ENCODE measurements around the gene KRTAP9-4.
"Not testable (repeated sequence)": the region's sequence is repeated elsewhere in the genome, so short reads cannot be mapped to it uniquely, and the experiment has no call there.

The KRTAP9-4 gene, protein sequence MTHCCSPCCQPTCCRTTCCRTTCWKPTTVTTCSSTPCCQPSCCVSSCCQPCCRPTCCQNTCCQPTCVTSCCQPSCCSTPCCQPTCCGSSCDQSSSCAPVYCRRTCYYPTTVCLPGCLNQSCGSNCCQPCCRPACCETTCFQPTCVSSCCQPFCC

DNA sequence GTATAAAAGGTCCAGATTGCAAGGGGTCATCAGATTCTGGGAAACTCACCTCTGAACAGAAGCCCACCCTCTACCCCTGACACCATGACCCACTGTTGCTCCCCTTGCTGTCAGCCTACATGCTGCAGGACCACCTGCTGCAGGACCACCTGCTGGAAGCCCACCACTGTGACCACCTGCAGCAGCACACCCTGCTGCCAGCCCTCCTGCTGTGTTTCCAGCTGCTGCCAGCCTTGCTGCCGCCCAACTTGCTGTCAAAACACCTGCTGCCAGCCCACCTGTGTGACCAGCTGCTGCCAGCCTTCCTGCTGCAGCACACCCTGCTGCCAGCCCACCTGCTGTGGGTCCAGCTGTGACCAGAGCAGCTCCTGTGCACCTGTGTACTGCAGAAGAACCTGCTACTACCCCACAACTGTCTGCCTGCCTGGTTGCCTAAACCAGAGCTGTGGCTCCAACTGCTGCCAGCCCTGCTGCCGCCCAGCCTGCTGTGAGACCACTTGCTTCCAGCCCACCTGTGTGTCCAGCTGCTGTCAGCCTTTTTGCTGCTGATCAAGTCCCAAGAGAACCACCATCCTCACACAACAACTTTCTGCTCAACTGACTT lies at the start of gene KRTAP9-4:
Gene KRTAP9-4 (plus strand): TSS at position 51 of the 604 bp plus-strand sequence. CDS start 34 bp downstream, at position 85.
- DNase-seq, result not testable (repeated sequence)

DNA sequence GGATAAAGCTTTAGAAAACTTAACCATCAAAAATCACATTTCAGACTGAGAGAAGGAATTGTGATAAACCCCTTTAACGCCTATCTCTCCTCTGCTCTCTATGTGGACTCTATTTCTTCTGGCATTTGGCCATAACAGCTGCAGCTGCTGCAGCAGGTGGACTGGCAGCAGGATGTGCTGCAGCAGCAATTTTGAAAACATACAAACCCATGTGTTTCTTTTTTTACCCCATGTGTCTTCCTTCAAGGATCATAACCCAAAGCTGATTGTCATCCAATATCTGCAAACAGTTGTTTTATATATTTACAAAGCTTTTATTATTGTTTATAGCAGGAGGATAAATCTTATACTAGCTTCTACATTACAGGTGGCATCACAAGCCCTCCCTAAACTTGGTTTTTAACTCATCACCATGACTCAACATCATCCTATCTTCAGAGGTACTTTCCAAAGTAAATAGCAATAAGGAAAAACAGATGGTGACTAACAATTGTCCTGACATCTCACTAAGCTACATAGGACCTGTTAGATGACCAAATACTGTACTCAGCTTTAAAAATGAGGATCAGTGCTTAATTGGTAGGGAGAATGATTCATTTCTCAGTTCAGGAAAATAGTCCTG lies 37.5 kb upstream of the KRTAP9-4 start:
- peak in 1 of 2 experiments; percentile 30 for DNase-seq

- DNase-seq, result no peak
Measured at GRCh38 chr17:41212524-41213169, 36.8 kb upstream of the KRTAP9-4 start.

GRCh38 chr17:41215681-41216080 lies 33.8 kb upstream of the KRTAP9-4 start:
- no peak for DNase-seq

DNA sequence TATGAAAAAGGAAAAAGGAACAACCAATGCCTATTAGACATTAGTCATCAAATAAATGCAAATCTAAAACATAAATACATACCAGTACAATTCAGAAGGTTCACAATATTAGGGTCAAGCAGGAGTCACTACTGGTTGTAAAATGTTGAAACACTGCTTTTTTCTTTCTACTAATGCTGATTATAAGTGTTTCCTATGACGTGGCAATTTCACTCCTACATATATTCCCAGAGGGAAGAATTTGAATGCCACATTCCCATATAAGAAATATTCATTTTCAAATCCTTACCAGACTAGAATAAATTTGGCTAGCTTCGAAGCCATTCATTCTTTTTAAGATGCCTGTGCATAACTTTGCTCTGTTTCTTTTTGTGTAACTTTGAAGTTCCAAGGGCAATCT lies 25.7 kb upstream of the KRTAP9-4 start:
- no peak for DNase-seq

GRCh38 chr17:41226051-41226450 lies 23.4 kb upstream of the KRTAP9-4 start:
- no peak for DNase-seq

DNA sequence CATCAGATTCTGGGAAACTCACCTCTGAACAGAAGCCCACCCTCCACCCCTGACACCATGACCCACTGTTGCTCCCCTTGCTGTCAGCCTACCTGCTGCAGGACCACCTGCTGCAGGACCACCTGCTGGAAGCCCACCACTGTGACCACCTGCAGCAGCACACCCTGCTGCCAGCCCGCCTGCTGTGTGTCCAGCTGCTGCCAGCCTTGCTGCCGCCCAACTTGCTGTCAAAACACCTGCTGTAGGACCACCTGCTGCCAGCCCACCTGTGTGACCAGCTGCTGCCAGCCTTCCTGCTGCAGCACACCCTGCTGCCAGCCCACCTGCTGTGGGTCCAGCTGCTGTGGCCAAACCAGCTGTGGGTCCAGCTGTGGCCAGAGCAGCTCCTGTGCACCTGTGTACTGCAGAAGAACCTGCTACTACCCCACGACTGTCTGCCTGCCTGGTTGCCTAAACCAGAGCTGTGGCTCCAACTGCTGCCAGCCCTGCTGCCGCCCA lies 22.8 kb upstream of the KRTAP9-4 start, which contains the start of gene KRTAP9-2:
Gene KRTAP9-2 (plus strand): TSS at position 51 of the 498 bp plus-strand sequence. CDS start 7 bp downstream, at position 58.
- not testable (repeated sequence) for DNase-seq

DNA sequence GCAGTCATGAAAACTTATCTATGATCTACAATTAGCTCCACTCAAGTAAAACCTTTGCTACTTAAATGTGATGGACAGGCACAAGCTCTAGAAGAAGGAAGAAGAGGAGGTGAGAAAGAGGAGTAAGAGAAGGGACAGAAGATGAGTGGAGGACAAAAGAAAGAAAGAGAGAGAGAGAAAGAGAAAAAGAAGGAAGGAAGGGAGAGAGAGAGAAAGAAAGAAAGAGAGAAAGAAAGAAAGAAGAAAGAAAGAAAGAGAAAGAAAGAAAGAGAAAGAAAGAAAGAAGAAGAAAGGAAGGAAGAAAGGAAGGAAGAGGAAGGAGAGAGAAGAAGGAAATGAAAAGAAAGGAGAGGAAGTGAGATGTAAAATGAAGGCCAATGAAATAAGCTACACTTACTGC lies 19.4 kb upstream of the KRTAP9-4 start:
- DNase-seq, result no peak

DNA sequence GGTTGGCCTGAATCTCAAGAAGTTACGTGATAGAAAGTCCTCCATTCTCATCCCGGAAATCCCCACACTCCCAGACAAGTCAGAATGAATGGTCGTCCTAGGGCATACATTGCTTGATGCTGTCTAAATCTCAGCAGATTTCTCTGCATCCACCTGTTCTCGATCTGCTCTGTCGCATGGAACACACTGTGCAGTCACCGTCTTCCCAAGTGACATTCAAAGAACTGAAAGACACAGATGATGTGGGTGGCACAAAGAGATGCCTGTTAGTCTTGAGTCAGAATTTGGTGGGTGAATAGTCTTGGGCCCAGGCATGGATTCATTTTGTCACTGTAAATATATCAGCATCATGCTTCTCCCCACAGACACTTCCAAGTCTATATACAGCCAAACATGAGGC lies 17.8 kb upstream of the KRTAP9-4 start:
- DNase-seq, result no peak

DNA sequence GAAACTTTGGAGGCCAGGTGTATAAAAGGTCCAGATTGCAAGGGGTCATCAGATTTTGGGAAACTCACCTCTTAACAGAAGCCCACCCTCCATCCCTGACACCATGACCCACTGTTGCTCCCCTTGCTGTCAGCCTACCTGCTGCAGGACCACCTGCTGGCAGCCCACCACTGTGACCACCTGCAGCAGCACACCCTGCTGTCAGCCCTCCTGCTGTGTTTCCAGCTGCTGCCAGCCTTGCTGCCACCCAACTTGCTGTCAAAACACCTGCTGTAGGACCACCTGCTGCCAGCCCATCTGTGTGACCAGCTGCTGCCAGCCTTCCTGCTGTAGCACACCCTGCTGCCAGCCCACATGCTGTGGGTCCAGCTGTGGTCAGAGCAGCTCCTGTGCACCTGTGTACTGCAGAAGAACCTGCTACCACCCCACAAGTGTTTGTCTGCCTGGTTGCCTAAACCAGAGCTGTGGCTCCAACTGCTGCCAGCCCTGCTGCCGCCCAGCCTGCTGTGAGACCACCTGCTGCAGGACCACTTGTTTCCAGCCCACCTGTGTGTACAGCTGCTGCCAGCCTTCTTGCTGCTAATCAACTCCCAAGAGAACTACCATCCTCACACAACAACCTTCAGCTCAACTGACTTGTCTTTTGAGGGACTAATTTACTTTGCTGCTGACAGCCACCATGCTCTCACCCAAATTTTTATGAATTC lies 16.9 kb upstream of the KRTAP9-4 start, which contains the start of gene KRTAP9-3:
Gene KRTAP9-3 (plus strand): TSS at position 51 of the 707 bp plus-strand sequence. CDS start 53 bp downstream, at position 104.
- not testable (repeated sequence) for DNase-seq

- not testable (repeated sequence) for DNase-seq
Measured at GRCh38 chr17:41237116-41237515, 12.4 kb upstream of the KRTAP9-4 start.

DNA sequence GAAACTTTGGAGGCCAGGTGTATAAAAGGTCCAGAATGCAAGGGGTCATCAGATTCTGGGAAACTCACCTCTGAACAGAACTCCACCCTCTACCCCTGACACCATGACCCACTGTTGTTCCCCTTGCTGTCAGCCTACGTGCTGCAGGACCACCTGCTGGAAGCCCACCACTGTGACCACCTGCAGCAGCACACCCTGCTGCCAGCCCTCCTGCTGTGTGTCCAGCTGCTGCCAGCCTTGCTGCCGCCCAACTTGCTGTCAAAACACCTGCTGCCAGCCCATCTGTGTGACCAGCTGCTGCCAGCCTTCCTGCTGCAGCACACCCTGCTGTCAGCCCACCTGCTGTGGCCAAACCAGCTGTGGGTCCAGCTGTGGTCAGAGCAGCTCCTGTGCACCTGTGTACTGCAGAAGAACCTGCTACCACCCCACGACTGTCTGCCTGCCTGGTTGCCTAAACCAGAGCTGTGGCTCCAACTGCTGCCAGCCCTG lies 11.5 kb upstream of the KRTAP9-4 start, which contains the start of gene KRTAP9-8:
Gene KRTAP9-8 (plus strand): TSS at position 51 of the 489 bp plus-strand sequence. CDS start 53 bp downstream, at position 104.
- DNase-seq, result not testable (repeated sequence)

GRCh38 chr17:41246995-41247787 lies 2.3 kb upstream of the KRTAP9-4 start:
- not testable (repeated sequence) for DNase-seq

- DNase-seq, result no peak
Measured at GRCh38 chr17:41251261-41251660, 1.8 kb downstream of the KRTAP9-4 start.

DNA sequence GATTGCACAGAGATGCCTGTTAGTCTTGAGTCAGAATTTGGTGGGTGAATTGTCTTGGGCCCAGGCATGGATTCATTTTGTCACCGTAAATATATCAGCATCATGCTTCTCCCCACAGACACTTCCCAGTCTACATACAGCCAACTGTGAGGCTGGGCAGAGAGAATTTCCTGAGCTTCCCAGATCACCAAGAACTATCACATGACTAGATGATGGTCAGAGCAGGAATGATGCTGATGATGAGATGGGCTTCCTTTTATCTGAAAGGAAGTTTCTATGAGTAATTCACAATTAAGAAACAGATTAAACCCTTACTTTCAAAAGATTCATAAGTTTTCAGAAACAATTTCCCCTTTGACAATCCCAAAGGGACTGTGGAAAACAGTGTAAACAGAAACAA lies 5.4 kb downstream of the KRTAP9-4 start:
- DNase-seq, result no peak

- DNase-seq, result not testable (repeated sequence)
Measured at GRCh38 chr17:41255381-41256290, 6.1 kb downstream of the KRTAP9-4 start, which contains the start of gene KRTAP9-9. TSS of gene KRTAP9-9 (plus strand) at chr17:41255384.

- no peak for DNase-seq
Measured at GRCh38 chr17:41256291-41256685, 6.8 kb downstream of the KRTAP9-4 start.

DNA sequence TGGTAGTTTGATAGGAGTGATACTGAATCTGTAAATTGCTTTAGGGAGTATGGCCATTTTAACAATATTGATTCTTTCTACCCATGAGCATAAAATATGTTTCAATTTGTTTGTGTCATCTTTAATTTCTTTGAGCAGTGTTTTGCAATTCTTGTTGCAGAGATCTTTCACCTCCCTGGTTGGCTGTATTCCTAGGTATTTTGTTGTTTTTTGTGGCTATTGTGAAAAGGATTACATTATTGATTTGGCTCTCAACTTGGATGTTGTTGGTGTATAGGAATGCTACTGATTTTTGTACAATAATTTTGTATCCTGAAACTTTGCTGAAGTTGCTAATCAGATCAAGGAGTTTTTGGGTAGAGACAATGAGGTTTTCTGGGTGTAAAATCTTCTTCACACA lies 8.9 kb downstream of the KRTAP9-4 start:
- no peak for DNase-seq

DNA sequence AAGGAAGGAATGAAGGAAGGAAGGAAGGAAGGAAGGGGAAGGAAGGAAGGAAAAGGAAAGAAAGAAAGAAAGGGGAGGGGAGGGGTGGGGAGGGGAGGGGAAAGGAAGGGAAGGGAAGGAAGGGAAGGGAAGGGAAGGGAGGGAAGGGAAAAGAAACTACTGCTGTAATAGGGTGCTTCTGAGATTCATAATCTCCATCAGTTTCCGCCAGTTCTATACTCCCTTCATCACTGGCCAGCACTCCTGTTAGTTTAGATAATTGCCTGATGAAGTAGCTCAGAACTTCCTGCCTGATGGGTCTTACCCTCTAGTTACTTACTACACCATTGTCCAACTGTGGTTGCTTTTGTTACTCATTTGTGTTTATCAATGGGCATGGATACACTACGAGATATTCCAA lies 13.7 kb downstream of the KRTAP9-4 start:
- no peak for DNase-seq

- DNase-seq, result no peak
Measured at GRCh38 chr17:41264599-41264998, 15.1 kb downstream of the KRTAP9-4 start.
